GM19240 (cell line): ENCODE results near the gene ATP1A4.

Experiments
- DNase-seq: peaks from one replicate; pipeline ENCODE4 v3.0.0; 2011; ENCODE audit warnings: low spot score; ENCODE audit not compliant: insufficient read length

ATP1A4 gene

DNA sequence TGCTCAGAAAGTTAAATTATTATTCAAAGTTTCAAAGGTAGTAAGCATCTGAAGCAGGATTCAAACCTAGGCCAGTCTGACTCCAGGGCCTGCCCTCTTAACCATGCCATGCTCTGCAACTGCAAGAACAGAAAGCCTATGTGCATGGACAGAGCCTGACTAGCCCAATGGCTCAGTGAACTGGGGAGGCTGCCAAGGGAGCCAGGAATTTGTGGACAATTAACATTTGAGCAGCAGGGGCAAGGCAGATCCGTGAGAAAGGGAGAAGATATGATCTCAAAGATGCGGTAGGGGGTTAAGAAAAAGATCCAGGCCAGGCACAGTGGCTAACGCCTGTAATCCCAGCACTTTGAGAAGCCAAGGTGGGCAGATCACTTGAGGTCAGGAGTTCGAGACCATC is 6.5 kb upstream of the ATP1A4 start:
- DNase-seq, result no peak

DNA sequence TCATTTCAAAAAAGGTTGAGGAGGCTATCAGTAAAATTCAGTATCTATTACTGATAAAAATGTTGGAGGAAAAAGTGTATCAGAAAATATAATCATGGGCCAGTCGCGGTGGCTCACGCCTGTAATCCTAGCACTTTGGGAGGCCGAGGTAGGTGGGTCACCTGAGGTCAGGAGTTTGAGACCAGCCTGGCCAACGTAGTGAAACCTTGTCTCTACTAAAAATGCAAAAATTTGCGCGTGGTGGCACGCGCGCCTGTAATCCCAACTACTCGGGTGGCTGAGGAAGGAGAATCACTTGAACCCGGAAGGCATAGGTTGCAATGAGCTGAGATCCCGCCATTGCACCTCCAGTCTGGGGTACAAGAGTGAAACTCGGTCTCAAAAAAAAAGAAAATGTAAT is 5.3 kb upstream of the ATP1A4 start:
- DNase-seq, result no peak

DNA sequence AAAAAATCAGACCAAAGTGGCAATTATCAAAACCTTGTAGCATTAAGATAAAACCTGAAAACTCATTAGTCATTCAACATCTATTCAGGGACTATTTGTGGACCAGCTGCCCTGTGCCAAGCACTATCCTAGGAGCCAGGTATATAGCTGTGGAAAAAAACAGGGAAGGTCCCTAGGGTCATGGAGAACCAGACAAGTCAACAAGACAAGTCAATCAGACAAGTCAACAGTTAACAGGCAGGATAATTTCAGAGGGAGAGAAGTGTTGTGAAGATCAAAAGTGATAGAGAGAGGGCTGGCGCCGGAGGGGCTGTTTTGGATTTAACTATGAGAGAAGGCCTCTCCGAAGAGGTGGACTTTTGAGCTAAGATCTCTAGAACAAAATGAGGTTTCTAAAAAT is 3.3 kb upstream of the ATP1A4 start:
- no peak for DNase-seq

DNA sequence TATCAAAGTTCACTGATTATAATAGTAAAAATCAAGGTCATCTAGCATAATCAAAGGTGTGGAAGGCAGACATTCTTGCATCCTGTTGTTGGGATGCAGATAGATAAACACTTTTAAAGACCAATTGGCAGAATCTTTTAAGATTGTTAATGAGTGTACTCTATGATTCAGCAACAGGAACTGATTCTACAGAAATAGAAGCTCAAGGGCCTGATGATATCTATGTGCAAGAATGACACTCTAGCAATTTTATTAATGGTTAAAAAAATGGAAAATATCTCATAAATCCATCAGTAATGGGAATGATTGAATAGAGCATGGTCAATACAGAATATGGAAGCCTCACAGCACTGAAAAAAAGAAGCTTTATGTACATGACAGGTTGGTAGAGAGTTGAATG is 2.2 kb upstream of the ATP1A4 start:
- no peak for DNase-seq

DNA sequence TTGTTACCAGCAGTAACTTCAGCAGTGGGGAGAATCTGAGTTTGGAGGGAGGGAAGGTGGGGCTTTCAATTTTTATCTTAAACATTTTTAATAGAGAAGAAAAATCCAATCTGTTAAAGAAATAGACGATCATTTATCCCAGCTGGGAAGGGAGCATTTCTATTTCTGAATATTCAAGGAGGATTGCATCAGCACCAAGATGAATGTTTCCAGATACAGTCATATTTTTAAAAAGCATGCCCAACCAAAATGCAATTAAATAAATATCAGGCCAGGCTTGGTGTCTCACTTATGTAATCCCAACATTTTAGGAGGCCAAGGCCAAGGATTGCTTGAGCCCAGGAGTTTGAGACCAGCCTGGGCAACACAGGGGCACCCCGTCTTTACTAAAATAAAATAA is 1.7 kb upstream of the ATP1A4 start:
- DNase-seq, result no peak

DNA sequence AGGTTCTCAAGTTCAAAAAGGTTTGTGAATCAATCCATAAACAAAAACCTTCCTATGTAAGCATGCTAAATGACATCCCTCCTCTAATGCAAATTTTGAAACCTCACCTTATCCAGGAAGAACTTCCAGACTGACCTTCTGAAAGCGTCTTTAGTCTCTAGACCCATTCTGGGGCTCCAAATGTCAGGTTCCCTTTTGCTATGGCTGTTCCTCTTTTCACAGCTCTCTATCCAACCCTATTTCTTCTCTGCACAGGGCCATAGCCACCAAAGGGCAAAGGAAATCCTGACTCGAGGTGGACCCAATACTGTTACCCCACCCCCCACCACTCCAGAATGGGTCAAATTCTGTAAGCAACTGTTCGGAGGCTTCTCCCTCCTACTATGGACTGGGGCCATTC is 3.4 kb downstream of the ATP1A4 start:
- DNase-seq, result no peak

DNA sequence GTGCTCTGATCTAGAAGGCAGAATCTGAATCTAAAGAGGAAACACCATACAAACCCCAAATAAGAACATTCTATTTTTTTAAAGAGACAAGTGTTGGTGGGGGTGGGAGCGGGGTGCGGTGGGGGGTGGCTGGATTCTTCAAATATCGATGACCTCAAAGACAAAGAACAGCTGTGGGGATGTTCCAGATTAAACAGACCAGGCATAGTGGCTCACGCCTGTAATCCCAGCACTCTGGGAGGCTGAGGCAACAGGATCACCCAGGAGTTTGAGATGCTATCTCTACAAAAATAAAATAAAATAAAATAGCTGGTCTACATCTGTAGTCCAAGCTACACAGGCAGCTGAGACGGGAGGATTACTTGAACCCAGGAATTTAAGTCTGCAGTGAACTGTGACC is 5.0 kb downstream of the ATP1A4 start:
- DNase-seq, result no peak

DNA sequence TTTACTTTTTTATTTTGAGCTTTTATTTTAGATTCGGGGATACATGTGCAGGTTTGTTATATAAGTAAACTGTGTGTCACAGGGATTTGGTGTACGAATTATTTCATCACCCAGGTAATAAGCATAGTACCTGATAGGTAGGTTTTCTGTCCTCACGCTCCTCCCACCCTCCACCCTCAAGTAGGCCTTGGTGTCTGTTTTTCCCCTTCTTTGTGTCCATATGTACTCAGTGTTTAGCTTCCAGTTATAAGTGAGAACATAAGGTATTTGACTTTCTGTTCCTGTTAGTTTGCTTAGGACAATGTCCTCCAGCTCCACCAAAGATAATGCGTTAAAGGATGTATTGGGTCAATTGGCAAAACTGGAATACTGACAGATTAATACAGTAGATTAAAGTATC is 5.8 kb downstream of the ATP1A4 start:
- DNase-seq, result no peak

DNA sequence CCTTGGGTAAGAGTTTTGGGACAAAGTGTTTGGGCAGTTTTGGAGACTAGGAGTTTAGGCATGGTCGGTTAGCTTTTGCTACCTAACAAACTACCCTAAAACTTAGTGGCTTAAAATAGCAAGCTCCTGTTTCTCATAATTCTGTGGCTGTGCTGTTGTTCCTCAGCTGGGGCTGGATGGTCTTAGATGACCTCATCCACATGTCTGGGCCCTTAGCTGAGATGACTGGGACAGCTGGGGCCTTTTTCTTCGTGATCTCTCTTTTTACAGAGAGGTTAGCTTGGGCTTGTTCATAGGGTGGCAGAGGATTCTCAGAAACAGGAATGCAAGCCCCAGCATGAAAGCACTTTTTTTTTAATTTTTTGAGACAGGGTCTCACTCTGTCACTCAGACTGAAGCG is 6.6 kb downstream of the ATP1A4 start:
- DNase-seq, result no peak

DNA sequence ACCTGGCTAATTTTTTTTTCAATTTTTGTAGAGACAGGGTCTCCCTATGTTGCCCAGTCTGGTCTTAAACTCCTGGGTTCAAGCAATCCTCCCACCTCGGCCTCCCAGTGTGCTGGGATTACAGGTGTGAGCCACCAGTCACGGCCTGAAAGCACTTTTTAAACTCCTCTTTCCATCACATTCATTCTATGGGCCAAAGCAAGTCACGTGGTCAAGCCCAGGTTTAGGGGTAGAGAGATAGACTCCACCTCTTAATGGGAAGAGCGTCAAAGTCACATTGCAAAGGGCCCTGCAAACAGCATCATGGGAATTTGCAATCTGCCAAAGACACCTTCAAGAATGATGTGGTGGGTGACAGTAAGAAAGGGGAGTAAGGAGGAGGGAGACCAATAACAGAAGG is 7.1 kb downstream of the ATP1A4 start:
- no peak for DNase-seq

DNA sequence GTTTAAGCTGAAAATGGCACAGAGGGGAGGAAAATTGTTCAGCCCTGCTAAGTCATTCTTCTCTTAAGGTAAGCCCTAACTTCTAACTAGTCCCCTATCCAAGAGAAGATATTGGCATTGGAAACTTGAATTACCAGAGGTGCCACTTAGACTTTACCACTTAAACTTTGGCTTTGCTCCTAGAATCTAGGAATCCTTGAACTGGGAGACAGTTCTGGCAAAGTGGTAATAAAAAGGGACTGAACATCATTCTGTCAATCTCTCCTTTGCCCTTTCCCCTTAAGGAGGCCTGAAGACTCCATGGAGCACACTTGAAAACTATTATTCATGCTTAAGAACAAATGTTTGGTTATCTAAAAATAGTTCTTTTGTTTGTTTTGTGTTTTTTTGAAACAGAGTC is 8.4 kb downstream of the ATP1A4 start:
- DNase-seq, result no peak

DNA sequence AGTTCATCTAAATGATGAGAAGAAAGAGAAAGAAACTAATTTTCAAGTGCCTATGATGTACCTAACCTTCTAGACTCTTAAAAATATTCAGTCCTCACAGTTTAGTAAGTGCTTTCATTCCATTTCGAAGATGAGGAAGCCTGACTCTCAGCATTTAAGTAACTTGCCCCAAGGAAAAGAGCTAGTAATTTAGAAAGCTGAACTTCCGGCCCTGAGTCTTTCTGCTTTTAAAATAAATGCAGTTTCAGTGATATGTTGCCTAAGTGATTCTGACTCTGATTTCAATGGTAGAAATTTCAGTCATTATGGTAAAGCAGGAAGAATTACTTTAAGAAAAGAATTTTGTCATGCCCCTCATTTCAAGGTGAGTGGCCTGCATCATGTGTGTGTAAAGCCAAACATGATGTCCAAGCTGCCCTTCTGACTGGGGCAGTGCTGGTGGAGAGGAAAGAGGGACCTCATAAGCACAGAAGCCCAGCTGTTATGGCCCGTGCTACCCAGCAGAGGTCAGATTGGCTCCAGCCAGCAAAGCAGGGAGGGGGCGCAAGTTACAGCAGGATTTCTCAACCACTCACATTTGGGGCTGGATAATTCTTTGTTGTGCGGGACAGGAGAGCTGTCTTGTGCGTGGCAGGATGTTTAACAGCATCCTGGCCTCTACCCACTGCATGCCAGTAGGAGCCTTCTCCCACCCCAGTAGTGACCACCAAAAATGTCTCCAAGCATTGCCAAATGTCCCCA is 10.7 kb downstream of the ATP1A4 start:
- DNase-seq, result no peak

DNA sequence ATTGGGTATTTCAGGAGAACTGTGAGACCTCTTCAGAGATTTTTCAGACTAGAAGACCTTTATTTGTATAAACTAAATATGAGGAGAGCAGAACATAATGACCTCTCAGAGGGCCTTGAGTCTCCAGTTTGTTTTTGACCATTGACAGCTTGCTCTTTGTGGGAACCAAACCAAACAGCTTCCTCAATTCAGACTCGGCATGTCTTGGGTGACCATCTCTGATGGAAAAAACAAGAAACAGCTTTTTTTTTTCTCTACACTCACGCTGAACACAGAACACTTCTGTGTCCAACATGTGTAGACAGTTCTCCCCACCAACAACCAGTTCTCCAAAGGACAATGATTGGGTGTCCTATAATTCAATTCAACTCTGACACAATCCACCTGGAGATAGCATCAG is 11.5 kb downstream of the ATP1A4 start:
- DNase-seq, result no peak

DNA sequence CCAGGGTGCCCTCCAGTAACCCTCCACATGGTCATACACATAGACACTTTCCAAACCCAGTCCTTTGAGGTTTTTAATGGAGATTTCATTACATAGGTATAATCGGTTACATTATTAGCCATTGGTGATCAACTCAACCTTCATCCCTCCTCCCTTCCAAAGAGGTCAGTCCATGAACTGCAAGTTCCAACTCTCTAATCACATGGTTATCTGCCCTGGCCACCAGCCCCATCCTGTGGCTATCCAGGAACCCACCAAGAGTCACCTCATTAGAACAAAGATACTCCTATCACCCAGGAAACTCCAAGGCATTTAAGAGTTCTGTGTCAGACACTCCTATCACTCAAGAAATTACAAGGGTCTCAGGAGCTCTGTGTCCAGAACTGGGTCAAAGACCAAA is 12.2 kb downstream of the ATP1A4 start:
- DNase-seq, result no peak

DNA sequence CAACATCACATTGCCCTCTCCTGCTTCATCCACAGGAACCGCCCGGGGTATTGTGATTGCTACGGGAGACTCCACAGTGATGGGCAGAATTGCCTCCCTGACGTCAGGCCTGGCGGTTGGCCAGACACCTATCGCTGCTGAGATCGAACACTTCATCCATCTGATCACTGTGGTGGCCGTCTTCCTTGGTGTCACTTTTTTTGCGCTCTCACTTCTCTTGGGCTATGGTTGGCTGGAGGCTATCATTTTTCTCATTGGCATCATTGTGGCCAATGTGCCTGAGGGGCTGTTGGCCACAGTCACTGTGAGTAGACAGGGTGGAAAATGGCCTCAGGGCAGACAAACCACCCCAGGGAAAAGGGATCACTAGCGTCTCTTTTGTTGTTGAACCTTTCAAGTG is 12.7 kb downstream of the ATP1A4 start:
- DNase-seq, result no peak

DNA sequence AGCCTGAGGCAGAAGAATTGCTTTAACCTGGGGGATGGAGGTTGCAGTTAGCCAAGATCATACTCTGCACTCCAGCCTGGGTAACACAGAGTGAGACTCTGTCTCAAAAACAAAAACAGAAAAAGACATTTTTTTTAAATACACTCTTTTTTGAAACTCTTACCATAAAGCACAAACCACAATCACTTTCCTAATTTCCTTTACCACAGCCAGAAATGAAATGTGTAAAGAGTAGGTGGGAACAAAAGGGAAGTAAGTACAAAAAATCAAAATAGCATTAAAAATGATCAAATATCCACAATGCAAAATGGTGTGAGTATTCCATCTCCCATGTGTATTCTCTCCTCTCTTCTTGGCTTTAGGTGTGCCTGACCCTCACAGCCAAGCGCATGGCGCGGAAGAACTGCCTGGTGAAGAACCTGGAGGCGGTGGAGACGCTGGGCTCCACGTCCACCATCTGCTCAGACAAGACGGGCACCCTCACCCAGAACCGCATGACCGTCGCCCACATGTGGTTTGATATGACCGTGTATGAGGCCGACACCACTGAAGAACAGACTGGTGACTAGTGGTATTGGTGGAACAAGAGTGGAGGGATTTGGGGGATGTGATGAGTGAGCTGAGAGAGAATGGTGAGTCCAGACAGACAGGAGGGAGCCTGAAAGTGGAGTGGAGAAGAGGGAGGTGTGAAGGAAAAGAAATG is 14.9 kb downstream of the ATP1A4 start:
- DNase-seq, result no peak

DNA sequence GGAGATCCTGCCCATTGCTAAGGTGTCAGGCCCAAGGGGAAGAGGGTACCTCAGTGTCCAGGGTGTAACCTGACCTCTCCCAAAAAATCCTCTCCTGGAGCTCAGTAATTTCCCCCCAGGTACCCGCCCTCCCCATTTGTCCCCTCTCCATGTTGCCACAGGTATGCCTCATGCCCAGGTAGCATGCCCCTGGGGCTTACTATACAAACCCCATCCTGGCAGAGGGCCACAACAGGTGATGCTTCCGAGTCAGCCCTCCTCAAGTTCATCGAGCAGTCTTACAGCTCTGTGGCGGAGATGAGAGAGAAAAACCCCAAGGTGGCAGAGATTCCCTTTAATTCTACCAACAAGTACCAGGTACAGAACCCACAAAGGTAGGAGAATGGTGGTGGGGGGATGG is 15.7 kb downstream of the ATP1A4 start:
- no peak for DNase-seq

DNA sequence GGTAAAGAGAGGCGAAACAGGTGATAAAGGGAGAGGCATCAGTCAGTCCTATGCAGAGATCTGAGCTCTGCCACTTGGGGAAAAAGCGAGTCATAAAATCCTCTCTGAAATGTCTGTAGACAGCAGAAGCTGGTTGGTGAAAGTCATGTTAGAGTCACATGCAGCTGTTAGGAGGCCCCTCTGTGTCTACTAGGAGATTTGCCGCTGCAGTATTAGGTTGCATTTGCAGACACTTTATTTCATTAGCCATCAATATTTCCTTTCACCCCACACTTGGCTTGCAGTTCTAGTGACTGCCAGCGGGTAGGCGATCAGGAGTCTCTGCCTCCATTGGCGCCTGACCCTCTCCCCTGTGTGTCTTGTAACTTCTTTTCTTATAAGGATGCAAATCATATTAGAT is 16.2 kb downstream of the ATP1A4 start:
- DNase-seq, result no peak

DNA sequence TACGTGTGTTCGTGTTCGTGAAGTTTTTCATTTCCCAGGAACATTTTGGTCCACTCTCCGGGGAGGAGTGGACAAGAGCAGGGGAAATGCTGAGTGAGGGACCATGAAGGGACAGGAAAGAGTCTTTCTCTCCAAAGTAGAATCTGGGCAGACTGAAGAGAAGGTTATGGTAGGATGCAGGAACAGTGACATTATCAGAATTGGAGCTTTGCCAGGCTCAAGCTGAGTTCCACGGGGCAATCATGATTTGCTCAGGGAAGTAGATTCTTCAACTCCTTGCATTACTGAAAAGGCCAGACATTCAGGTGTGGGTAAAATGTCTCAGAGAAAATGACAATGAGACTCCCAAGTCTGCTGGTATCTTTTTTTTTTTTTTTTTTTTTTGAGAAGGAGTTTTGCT is 16.6 kb downstream of the ATP1A4 start:
- DNase-seq, result no peak

DNA sequence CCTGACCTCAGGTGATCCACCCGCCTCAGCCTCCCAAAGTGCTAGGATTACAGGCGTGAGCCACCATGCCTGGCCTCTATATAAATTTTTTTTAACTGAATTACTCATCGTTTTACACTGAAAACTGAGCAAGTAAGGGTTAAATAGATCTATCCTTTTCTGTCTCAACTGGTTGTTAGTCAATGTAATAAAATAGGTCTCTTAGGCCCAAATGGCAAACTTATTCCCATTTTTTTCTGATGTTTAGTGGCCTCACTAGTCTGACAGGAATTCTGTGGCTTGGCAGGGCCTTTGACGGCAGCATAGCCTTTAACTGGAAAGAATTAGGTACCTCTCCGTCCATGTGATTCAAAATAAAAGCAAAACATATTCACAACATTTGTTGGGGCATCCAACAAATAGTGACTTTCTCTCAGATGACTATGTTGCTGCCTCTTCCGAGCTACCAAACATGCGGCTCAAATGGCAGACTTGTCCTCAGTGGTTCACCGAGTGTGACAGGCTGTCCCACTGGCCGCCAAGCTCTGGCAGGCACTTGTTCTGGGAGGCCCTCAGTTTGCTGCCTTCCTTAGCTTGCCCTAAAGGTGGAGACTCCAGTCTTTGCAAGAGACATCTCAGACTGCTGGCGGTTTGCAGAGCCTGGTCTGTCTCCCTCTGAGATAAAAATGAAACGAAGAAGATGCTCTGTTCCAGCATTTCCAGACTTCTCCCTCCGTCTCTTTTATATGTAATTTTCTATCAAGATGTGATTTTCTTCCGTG is 17.4 kb downstream of the ATP1A4 start:
- DNase-seq, result no peak

DNA sequence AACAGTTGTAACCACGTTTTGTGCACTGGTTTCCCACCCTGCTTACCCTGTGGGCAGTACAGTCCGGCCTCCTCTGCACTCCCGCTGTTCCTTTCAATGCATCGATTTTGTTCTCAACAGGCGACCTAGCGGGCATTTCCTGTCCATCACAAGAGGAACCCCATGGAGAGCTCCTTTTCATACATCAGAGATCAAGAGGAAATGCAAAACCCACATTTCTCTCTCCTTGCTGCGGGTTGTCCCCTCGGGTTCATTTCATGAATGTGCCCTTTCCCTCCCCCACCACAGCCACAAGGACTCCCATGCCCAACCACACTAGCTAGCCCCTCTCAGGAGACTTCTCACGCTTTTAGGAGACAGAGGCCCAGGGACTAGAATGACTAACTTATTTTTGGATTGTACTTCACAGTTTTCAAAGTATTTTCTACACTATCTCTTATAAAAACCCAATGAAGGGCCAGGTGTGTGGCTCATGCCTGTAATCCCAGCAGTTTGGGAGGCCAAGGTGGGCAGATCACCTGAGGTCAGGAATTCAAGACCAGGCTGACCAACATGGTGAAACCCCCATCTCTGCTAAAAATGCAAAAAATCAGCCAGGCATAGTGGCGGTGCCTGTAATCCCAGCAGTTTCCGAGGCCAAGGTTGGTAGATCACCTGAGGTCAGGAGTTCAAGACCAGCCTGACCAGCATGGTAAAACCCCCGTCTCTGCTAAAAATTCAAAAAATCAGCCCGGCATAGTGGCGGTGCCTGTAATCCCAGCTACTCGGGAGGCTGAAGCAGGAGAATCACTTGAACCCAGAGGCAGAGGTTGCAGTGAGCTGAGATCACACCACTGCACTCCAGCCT is 18.4 kb downstream of the ATP1A4 start:
- DNase-seq, result peak; percentile 38

DNA sequence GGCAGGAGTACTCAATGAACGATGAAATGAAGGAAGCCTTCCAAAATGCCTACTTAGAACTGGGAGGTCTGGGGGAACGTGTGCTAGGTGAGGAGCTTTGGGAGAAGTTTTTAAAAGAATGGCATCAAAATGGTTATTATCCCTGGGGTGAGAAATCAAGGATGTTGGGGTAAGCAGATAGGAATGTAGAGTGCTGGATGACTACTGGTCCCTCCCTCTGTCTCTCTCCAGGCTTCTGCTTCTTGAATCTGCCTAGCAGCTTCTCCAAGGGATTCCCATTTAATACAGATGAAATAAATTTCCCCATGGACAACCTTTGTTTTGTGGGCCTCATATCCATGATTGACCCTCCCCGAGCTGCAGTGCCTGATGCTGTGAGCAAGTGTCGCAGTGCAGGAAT is 20.0 kb downstream of the ATP1A4 start:
- DNase-seq, result no peak
